OCI-M1 (cell line): ENCODE results near the gene PNPLA7.
A peak's percentile ranks its signal among the peaks of the same experiment; 100 is the strongest.
"Not testable (repeated sequence)": the region's sequence is repeated elsewhere in the genome, so short reads cannot be mapped to it uniquely, and the experiment has no call there.

Experiments used
- DNase-seq: peaks from one replicate; lab custom pipeline; 2025; lab: John Stamatoyannopoulos, UW

The PNPLA7 gene

DNA sequence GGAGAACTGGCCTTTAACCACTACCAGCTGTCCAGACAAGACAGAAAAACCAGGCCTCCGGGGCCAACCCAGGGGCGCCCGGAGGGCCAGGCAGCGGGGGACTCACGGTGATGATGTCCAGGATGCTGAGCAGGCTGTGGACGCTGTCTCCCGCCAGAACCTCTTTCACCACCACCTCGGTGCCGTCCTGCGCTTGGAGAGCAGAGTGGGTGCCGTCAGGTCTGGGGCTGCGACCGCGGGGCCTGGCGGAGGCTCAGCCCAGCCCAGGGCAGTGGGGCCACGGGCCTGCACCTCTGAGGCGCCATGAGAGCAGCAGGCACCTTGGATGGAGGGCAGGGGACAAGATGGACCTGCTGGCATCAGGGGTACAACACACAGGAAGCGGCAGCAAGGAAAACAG, 9.7 kb downstream of the PNPLA7 start:
- no peak for DNase-seq

DNA sequence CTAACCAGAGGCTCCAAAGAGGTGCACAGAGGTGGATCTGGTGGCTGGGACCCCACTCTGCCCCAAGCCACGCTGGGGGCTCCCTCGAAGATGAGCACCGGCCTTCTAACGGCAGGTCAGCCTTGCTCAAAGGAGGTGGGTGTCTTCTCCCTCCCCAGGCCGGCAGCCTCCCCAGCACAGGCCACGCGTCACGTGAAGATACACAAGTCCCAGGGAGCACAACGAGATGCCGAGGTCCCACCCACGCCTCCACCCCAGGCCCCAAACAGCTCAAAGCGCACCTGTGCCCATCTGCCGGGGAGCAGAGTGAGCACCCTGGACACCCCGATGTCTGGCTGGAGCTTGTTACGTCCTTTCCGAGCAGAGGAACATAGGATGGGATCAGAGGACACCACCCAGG, 12.1 kb downstream of the PNPLA7 start:
- DNase-seq: no peak

DNA sequence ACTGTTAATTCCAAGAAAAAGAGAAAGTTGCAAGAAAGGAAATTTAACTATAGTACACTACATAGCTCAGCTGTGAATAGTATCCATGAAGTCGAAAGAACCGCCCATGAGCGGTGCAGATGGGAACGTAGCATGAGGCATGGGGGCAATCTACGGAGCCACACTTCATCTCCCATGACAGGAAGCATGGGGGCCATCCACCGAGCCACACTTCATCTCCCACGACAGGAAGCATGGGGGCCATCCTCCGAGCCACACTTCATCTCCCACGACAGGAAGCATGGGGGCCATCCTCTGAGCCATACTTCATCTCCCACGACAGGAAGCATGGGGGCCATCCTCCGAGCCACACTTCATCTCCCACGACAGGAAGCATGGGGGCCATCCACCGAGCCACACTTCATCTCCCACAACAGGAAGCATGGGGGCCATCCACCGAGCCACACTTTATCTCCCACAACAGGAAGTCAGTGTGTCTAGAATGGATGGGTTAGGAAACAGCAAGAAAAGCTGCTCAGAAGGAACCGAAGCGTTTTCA, 13.5 kb downstream of the PNPLA7 start:
- not testable (repeated sequence) for DNase-seq

DNA sequence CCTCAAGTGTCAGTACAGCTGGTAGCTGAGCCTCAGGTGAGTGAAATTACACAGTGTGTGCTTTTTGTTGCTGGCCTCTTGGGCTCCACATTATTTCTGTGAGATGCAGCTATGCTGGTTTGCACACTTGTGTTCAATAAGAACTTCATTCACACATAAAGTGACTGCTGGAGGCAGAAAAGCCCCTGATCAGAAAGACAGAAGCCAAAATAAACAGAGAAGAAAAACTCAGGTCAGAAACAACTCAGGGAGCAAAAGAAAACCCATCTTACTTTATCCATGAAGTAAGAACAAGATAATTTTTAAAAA, 15.1 kb downstream of the PNPLA7 start:
- DNase-seq: no peak

DNA sequence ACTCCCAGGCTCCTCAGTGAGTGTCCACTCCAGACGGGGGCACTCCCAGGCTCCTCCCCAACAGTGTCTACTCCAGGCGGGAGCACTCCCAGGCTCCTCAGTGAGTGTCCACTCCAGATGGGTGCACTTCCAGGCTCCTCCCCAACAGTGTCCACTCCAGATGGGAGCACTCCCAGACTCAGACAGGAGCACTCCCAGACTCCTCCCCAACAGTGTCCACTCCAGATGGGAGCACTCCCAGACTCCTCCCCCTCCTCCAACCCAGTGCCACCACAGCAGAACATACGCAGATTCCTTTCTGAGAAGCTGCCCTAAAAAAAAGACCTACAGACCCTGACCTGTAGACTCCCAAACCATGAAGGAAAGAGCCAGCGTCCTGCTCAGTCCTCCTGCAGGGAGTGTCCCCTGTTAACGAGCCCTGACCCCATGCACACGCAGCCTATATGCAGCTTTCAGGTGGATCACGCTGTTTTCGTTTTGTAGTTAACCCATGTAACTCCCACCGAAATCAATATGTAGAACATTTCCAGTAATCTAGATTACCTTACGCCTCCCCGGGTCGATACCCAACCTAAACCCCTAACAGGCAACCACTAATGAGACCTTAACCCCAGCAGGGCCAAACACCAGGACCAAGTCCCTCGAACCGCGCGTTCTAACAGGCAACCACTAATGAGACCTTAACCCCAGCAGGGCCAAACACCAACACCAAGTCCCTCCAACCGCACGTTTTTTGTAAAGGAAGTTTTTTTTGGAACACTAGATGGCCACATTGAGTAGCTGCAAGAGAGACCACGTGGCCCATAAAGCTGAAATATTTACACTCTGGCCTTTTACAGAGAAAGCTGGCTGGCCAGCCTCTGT, 15.7 kb downstream of the PNPLA7 start:
- peak; percentile 88 for DNase-seq

DNA sequence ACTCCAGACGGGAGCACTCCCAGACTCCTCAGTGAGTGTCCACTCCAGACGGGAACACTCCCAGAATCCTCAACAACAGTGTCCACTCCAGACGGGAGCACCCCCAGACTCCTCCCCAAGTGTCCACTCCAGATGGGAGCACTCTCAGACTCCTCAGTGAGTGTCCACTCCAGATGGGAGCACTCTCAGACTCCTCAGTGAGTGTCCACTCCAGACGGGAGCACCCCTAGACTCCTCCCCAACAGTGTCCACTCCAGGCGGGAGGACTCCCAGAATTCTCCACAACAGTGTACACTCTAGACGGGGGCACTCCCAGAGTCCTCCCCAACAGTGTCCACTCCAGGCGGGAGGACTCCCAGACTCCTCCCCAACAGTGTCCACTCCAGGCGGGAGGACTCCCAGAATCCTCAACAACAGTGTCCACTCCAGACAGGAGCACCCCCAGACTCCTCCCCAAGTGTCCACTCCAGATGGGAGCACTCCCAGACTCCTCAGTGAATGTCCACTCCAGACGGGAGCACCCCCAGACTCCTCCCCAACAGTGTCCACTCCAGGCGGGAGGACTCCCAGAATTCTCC, 17.2 kb downstream of the PNPLA7 start:
- not testable (repeated sequence) for DNase-seq

DNA sequence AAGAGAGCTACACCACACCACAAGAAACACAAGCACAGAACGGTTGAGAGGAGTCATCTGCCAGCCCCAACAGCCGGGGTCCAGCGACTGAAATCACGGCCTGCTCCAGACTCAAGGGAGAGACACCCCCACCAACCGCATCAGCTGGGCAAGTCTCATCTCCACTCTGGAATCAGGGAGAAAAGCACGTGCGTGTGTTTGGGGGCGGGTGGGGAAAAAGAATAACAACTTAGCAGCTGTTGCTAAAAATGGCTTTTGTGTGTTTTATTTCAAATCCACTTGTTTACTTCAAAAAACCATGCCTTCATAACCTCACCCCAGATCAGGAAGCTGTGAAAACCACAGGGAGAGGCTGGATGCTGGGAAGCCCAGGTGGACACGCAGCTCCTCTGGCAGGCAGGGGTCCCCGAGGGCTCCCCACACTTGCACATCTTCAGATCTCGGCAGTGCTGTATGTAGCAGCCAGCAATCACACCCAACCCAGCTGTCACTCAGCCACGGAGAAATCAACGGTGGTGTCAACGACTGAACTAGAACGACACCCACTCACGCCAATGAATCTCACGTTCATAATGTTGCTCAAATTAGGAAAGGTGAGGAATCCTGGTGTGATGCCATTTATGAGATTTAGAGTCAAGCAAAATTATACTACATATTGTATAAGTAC, 19.0 kb downstream of the PNPLA7 start:
- DNase-seq: no peak

DNA sequence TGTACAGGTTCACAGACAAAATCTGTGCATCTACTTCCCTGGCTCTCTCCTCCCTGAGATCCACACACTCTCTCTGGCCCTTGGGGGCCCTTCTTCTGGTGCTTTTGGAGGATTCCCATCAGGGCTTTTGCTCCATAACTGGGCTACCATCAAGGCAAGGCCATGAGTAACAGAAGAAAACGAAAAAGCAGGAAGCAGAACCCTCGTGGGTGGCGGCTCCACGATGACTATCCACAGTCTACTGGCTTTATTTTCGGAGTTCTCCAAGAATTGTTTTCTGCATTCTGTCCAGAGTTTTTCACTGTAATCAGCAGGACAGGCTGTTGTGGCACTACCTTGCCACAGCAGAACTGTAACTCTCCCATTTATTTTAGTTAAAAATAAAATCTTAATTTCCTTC, 19.9 kb downstream of the PNPLA7 start:
- no peak for DNase-seq

DNA sequence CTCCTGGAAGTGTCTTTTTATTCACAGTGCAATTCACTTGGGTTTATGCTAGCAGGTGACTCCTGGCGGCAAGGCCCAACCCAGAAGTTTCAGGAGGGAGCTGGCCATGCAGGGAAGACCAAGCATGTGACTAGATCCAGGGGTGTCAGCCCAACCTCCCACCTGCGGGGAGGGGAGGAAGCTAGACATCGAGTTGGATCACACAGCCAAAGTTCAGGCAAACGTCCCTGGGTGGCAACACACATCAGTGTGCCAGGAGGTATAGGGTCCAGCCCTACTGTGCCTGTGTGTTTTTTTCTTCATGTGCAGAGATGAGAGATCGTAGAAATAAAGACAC, 25.3 kb downstream of the PNPLA7 start:
- DNase-seq: no peak

DNA sequence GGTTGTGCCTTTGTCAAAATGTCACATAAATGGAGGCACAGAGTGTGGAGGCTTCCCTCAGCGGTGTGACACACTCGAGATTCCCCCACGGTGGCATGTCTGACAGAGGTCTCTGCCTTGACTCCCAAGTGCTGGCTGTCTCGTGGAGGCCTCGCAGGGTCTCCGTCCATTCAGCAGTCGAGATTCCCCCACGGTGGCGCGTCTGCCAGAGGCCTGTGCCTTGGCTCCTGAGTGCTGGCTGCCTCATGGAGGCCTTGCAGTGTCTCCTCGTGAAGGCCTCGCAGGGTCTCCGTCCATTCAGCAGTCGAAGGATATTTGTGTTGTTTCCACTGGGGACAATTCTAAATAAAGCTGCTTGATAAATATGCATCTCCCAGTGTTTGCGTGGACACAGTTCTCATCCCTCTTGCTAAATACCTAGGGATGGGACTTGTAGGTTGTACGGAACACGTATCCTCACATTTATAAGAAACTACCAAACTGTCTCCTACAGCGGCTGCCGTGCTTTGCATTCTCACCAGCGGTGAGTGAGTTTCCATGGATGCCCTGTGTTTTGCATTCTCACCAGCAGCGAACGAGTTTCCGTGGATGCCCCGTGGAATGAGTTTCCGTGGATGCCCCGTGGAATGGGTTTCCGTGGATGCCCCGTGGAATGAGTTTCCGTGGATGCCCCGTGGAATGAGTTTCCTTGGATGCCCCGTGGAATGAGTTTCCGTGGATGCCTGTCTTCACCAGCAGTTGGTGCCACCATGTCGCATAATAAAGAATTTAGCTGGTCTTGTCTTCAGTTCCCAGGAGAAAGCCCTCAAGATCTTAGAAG, 25.8 kb downstream of the PNPLA7 start:
- no peak for DNase-seq

DNA sequence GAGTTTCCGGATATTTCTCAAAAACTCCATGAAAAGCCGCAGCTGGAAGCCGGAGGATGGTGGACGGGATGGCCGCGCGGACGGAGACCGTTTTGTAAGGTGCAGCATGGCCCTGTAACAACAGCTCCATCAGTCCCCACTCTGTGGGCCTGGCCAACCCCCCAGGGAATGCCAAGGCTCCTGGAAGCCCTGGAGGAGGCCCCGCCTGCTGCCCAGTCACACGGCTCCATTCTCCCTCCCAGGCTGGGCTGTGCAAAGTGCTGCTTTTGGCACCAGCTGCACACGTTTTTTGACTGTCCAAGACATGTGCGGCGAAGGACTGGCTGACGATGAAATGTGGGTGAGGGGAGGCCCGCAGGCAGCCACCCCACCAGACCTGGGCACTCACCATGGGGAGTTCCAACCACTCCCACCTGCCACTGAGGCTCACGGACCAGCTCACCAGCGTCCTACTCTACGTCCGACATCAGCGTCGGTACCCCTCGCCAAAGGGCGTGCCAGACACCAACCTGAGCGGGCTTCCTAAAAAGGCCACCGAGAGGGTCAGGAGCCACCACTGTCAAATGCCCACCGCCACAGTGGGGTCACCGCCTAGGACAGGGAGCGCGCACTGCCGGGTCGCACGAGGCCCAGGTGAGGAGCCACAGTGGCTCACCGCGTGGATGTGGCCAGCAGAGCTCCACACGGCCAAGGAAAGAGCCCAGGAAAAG, 27.3 kb downstream of the PNPLA7 start:
- DNase-seq: no peak

DNA sequence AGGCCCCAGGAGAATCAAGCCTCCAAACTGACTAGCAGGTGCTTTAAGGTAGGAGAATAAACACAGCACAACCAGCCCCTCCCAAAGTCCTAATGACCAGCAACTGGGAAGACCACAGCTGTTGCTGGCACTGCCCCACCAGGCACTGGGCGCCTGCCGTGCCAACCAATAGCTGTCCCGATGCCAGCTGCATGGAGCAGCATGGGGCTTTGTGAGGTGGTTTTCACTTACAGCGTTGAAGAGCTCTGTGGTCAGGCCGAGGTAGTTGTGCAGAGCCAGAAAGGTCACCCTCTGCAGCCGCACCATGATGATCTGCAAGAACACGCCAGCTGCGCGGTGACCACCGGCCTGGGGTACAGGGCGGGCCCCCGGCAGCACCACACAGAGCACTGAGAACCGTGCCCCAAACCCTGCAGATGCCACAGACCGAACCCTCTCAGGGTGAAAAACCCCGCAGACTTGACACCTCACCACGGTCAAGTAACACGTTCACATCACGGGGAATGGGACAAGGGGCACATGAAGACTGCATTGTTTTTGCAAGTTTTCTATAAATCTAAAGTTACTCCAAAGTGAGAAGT, 28.7 kb downstream of the PNPLA7 start:
- no peak for DNase-seq

DNA sequence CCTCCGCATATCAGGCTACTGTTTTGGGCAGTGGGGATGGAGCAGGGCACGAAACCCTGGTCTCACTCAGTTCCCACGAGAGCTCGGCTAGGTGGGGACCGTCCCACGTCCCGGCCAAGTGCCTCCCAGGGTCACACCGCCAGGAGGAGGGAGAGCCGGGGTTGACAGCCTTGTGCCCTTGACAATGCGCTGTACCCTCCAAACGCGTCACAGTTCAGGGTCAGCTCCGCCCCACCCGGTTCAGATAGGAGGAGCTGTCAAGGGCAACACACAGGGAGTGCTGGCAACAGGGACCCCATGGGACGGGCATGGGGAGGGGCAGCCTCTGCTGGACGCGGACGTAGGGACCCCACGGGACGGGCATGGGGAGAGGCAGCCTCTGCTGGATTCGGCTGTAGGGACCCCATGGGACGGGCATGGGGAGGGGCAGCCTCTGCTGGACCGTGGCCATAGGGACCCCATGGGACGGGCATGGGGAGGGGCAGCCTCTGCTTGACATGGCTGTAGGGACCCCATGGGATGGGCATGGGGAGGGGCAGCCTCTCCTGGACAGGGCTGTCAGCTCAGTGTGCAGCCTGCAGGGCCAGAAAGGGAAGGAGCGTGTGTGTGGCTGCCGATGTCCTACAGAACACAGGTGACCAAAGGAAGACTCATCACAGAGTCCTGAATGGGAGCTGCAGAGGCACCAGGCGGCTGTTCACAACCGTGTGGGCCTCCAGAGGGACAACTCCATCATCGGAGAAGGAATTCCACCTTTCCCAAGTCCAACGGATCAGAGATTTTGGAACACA, 29.4 kb downstream of the PNPLA7 start:
- DNase-seq: no peak

DNA sequence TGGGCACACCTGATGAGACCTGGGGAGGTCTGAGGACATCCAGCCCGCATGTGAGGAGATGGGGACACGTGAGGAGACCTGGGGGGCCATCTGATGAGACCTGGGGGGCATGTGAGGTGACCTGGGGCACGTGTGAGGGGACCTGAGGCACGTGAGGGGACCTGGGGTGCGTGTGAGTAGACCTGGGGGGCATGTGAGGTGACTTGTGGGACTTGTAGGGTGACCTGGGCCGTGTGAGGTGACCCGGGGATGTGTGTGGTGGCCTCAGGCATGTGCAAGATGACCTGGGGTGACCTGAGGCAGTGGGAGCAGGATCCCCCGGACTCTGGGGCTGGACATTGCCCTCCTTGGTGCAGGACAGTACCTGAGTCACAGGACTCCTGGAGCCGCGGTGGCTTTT, 30.6 kb downstream of the PNPLA7 start:
- DNase-seq: no peak

DNA sequence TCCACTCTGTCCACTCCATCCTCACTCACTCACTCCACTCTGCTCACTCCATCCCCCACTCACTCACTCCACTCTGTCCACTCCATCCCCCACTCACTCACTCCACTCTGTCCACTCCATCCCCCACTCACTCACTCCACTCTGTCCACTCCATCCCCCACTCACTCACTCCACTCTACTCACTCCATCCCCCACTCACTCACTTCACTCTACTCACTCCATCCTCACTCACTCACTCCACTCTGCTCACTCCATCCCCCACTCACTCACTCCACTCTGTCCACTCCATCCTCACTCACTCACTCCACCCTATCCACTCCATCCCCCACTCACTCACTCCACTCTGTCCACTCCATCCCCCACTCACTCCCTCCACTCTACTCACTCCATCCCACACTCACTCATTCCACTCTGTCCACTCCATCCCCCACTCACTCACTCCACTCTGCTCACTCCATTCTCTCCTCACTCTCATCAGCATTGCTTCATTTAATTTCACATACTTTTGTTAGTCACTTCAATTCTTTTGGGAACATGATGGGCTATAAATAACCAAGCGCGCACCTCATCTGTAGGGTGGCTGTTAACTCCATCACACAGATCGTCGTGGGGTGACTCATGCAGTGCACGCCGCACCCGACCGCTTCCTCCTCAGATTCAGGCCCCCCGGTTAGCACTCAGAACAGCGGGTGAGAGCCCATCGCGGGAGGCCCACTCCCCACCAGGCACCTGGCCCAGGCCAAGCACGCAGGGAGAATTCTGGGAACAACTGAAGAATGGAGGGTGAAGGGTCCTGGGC, 31.3 kb downstream of the PNPLA7 start:
- not testable (repeated sequence) for DNase-seq

DNA sequence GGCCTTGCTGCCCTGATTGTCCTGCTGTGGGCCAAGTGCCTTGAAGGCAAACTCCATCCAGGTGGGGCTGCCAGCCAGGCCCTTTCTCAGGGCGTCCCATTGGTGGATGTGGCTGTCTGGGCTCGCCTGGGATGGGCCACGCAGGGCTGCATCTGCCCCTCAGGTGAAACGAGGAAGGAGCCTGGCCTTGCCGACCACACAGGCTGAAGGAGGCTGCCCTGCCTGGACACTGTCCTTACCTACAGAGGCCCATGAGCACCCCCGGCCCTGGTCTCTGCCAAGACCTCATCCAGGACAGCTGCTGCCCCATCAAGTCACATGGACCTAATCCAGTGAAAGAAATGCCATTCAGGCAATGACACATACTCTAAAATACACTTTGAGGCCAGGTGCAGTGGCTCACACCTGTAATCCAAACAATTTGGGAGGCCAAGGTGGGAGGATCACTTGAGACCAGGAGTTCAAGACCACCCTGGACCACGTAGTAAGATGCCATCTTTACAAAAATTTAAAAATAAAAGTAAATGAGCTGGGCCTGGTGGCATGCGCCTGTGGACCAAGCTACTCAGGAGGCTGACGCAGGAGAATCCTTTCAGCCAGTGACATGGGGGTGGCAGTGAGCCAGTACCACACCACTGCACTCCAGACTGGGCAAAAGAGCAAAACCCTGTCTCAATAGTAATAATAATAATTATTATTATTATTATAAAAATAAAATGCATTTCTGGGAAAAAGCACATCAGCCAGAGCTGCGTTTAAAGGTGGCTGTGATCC, 33.9 kb downstream of the PNPLA7 start:
- no peak for DNase-seq

DNA sequence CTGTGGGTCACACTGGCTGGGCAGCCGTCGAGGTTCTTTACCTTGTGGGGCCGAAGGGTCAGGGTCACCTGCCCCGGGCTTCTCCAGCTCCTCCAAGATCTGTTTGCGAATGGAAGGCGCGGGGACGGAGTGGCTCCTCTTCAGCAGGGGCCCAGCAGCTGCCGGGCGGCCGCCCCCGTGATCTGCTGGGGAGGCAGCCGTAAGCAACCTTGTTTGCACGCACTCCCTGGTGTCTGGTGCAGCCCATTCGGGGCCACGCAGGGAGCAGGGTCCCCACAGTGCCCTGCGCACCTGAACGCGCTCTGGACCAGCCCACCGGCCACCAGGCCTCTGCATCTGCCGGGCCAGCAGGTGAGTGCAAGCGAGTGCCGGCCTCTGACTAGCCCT, 34.9 kb downstream of the PNPLA7 start:
- DNase-seq: no peak

DNA sequence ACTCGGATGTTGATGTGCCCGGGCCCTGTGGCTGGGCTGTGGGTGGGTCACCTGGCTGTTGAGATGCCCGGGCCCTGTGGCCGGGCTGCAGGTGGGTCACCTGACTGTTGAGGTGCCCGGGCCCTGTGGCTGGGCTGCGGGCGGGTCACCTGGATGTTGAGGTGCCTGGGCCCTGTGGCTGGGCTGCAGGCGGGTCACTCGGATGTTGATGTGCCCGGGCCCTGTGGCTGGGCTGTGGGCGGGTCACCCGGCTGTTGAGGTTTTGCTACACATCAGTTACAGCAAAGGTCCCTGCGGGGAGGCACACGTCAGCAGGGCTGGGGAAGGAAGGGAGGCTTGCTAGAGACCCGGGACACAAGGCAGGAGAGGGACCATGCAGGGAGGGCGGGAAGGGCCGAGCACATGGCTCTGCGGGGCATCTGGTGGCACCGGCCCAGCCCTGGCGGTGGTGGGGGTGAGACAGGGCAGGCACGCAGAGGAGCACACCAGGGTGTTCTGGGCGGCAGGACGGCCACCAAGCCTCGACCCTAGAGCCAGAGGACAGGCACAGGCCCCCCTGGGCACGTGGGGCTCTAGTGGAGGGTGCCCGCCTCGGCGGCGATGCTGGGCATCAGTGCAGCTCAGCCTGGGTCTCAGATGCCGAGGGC, 35.4 kb downstream of the PNPLA7 start:
- DNase-seq: no peak
